GM12891 (cell line): ENCODE data around the gene TMEM208.

Experiments used
- DNase-seq: peaks from one replicate; pipeline ENCODE4 v3.0.0; 2011; ENCODE audit warnings: low spot score; ENCODE audit not compliant: insufficient read length
- FAIRE-seq: peaks from 2 replicates; lab custom pipeline; 2011; peaks lifted over from hg19 to GRCh38; lab: Jason Lieb, UNC
- PAX5 ChIP-seq: IDR thresholded peaks from 2 replicates; pipeline ENCODE4 v1.6.1; 2011; ENCODE audit warnings: low read length, moderate library complexity, mild to moderate bottlenecking; ENCODE audit not compliant: insufficient read depth, severe bottlenecking
- POLR2A ChIP-seq: IDR thresholded peaks from 2 replicates; pipeline ENCODE4 v1.6.1; 2011; ENCODE audit warnings: low read depth, low read length, control low read depth
- POLR2AphosphoS5 ChIP-seq: IDR thresholded peaks from 2 replicates; pipeline ENCODE4 v1.6.1; 2011; ENCODE audit warnings: low read depth, low read length, control low read depth
- POU2F2 ChIP-seq: IDR thresholded peaks from 2 replicates; pipeline ENCODE4 v1.6.1; 2011; ENCODE audit warnings: low read depth, mild to moderate bottlenecking, control low read depth, low read length, moderate library complexity
- SPI1 ChIP-seq: IDR thresholded peaks from 2 replicates; pipeline ENCODE4 v1.6.1; 2011; ENCODE audit warnings: low read depth, low read length, control low read depth
- TAF1 ChIP-seq: IDR thresholded peaks from 2 replicates; pipeline ENCODE4 v1.6.1; 2011; ENCODE audit warnings: low read depth, low read length, control low read depth

Gene TMEM208

DNA sequence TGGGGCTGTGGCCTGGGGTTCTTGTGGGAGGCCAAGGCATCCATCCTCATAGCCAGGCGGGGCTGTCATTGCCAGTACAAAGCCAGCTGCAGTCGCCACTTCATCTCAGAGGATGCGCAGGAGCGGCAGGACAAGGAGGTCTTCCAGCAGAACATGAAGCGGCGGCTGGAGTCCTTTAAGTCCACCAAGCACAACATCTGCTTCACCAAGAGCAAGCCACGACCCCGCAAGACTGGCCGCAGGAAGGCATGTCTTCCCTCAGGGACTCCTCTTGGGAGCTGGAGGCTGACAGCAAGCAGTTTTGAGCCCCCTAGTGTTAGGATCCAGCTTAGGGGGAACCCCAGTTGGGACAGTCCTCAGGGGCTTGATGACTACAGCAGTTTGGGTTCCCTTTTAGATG lies 37.3 kb downstream of the TMEM208 start:
- FAIRE-seq = no peak

DNA sequence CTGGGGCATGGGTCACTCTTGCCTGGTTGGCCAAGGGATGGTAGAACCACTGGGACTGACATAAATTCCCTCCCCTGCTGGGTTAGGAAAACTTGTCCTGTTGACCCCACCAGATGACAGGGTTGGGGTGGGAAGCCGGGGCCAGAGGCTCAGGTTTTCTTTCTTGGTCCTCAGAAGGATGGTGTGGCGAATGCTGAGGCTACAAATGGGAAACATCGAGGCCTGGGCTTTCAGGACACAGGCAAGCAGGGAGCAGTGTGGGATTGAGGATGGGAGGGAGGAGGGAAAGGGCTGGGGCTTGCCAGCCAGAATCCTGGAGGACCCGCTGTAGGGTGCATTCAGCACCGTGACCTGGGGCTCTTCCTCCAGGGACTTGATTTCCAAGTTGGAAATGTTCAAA lies 37.9 kb downstream of the TMEM208 start:
- no peak for FAIRE-seq

More for the DNA sequence above, 37.3 kb downstream of the TMEM208 start:
- DNase-seq = no peak
- TF ChIP-seq TAF1 (no peak), POU2F2 (no peak), POLR2A (no peak), POLR2AphosphoS5 (no peak), SPI1 (no peak)

DNA sequence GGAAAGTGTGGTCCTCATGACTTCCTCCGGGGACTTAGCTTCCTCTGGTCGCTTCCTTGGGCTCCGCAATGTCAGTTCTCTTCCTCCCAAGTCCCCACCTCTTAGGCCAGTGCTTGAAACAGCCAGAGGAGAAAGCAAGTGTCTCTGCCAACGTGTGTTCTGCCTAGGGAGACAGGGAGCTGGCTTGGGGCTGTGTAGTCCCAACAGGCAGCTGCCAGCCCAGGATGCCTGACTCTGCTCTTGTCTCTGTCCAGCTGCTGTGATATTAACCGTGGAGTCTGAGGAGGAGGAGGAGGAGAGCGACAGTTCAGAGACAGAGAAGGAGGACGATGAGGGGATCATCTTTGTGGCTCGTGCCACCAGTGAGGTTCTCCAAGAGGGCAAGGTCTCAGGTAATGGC lies 38.9 kb downstream of the TMEM208 start:
- FAIRE-seq = no peak
- no peak for TF ChIP-seq PAX5
- TF ChIP-seq POU2F2 = no peak
- TF ChIP-seq SPI1 = no peak
- no peak for DNase-seq

More for the DNA sequence above, 37.9 kb downstream of the TMEM208 start:
- no peak for TF ChIP-seq POLR2A
- no peak for TF ChIP-seq TAF1
- TF ChIP-seq PAX5 = no peak
- TF ChIP-seq POLR2AphosphoS5 = no peak
- no peak for TF ChIP-seq POU2F2
- no peak for TF ChIP-seq SPI1
- no peak for DNase-seq

- DNase-seq = no peak
- FAIRE-seq = no peak
- TF ChIP-seq POLR2A = no peak
Measured at GRCh38 chr16:67268136-67268579, 41.2 kb downstream of the TMEM208 start.

DNA sequence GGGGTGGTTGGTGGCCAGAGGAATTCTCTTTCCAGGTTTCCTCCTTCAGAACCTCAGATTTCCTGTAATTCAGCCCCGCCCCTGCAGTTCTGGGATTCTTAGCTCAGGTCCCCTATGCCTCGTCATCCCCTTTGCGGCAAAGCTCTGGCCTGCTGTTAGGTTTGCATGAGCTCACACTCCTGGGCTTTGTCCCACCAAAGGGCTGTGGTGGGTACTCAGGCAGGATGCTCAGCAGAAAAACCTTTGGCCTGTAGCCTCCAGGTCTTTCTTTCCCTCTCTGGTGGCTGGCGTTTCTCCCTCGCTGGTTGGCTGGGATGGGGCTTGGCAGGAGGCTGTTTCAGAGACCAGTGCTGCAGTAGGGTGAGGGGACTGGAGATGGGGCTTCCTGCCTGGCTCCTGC lies 42.8 kb downstream of the TMEM208 start:
- no peak for FAIRE-seq
- no peak for DNase-seq
- TF ChIP-seq POLR2A (no peak), POU2F2 (no peak), SPI1 (no peak), POLR2AphosphoS5 (no peak), PAX5 (no peak), TAF1 (no peak)

GRCh38 chr16:67270931-67271338 lies 44.0 kb downstream of the TMEM208 start:
- no peak for FAIRE-seq
- DNase-seq = no peak
- TF ChIP-seq POU2F2 (no peak), PAX5 (no peak), POLR2A (no peak), SPI1 (no peak), TAF1 (no peak), POLR2AphosphoS5 (no peak)

- no peak for TF ChIP-seq POLR2A
- no peak for TF ChIP-seq PAX5
- TF ChIP-seq POU2F2 = no peak
- no peak for TF ChIP-seq TAF1
- no peak for TF ChIP-seq POLR2AphosphoS5
- no peak for TF ChIP-seq SPI1
- FAIRE-seq (no peak), DNase-seq (no peak)
Measured at GRCh38 chr16:67271446-67271845, 44.5 kb downstream of the TMEM208 start.

GRCh38 chr16:67275321-67275720 lies 48.4 kb downstream of the TMEM208 start:
- no peak for TF ChIP-seq POLR2A
- TF ChIP-seq POU2F2 = no peak
- TF ChIP-seq TAF1 = no peak
- no peak for TF ChIP-seq SPI1
- TF ChIP-seq POLR2AphosphoS5 = no peak
- no peak for TF ChIP-seq PAX5
- no peak for FAIRE-seq

DNA sequence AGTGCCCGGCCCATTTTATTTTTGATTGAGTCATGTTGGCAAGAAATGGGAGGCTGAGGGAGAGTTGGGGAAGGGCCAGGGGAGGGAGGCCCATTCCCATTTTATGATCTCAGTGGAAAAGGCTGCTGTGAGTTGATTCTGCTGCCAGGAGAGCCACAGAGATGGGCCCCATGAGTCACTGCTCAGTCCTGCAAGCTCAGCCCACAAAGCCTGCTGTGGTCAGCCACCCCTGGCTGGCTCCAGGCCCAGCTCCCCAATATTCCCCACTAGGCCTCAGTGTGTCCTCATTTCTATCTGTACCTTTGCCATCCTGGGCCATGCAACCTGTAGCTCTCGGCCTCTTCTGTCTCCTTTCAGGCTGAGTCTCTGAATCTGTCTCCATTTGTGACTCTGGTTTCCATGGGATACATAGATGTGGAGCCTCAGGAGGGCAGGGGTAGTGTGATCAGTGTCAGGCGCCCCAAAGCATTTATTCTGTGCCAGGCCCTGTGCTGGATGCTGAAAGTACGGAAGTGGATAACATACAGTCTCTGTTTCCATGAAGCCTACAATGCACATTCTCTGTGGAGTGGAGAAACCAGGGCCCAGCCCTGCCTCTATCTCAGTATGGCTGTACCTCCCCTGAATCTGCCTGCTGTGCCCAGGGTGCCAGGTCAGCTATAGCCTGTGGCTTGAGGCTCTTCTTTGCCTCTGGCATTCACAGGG lies 50.5 kb downstream of the TMEM208 start:
- no peak for DNase-seq
- FAIRE-seq = no peak
- TF ChIP-seq POLR2AphosphoS5 = no peak
- no peak for TF ChIP-seq PAX5
- TF ChIP-seq SPI1 = no peak
- no peak for TF ChIP-seq POU2F2
- no peak for TF ChIP-seq TAF1
- TF ChIP-seq POLR2A = no peak

More at GRCh38 chr16:67275321-67275720, 48.4 kb downstream of the TMEM208 start:
- DNase-seq = no peak

GRCh38 chr16:67277999-67278772 lies 51.3 kb downstream of the TMEM208 start:
- FAIRE-seq (no peak), DNase-seq (no peak)
- TF ChIP-seq POLR2A = no peak
- no peak for TF ChIP-seq PAX5
- no peak for TF ChIP-seq SPI1
- no peak for TF ChIP-seq TAF1
